OCI-LY7 (cell line): ENCODE data around the gene BMAL1. TPM values are rescaled to one million over a fixed set of nuclear protein-coding genes. Genes with fewer than 3 reads are reported as not detected.
"Not testable (repeated sequence)": the region's sequence is repeated elsewhere in the genome, so short reads cannot be mapped to it uniquely, and the experiment has no call there.

Experiments used
- BruUV-seq: library from RNA; stranded (reverse); fragments of 400-500 nt; replicated peaks from 2 replicates; lab custom pipeline; 2021; lab: Mats Ljungman, UMichigan
- CTCF ChIA-PET: fragments of 300-600 bp; sonication (Branson Sonifier 250); formaldehyde crosslinking; loops from one replicate; lab custom pipeline; 2022; ENCODE audit warnings: antibody characterized with exemption; ENCODE audit not compliant: unreplicated experiment; lab: Charles Lee
- POLR2A ChIA-PET: fragments of 300-600 bp; sonication (Branson Sonifier 250); formaldehyde crosslinking; loops from one replicate; lab custom pipeline; 2022; ENCODE audit warnings: antibody characterized with exemption; lab: Charles Lee
- DNase-seq: peaks from one replicate; pipeline ENCODE4 v3.0.0-alpha.2; 2015; ENCODE audit warnings: low spot score
- H2AFZ ChIP-seq: fragments of 200-600 bp; sonication (generic), shearing (Covaris generic); 2 replicates; pipeline ENCODE4 v1.6.1; 2014; ENCODE audit warnings: mild to moderate bottlenecking, antibody characterized with exemption, low read length, moderate library complexity
- H3K27ac ChIP-seq: fragments of 200-600 bp; sonication (generic); 2 replicates; pipeline ENCODE4 v1.5.1; 2014; ENCODE audit warnings: mixed run types, low read depth, mild to moderate bottlenecking, moderate library complexity, low read length, inconsistent platforms; ENCODE audit not compliant: poor library complexity, severe bottlenecking
- H3K36me3 ChIP-seq: fragments of 200-600 bp; sonication (generic); 2 replicates; pipeline ENCODE4 v1.6.1; 2014; ENCODE audit warnings: mild to moderate bottlenecking, antibody characterized with exemption, low read length, moderate library complexity, mixed read lengths; ENCODE audit not compliant: insufficient read depth
- H3K4me1 ChIP-seq: fragments of 200-600 bp; sonication (generic); 2 replicates; pipeline ENCODE4 v1.5.1; 2014; ENCODE audit warnings: mild to moderate bottlenecking, low read length; ENCODE audit not compliant: insufficient read depth, poor library complexity, severe bottlenecking
- H3K4me2 ChIP-seq: fragments of 200-600 bp; sonication (generic); 2 replicates; pipeline ENCODE4 v1.6.1; 2014; ENCODE audit warnings: mild to moderate bottlenecking, low read length
- H3K4me3 ChIP-seq: fragments of 200-600 bp; sonication (generic); 2 replicates; pipeline ENCODE4 v1.5.1; 2014; ENCODE audit warnings: mild to moderate bottlenecking, low read depth, low read length; ENCODE audit not compliant: poor library complexity, severe bottlenecking
- H3K79me2 ChIP-seq: fragments of 200-600 bp; sonication (generic); 2 replicates; pipeline ENCODE4 v1.6.1; 2016; ENCODE audit warnings: low read depth, mild to moderate bottlenecking, low read length, moderate library complexity, mixed read lengths; ENCODE audit not compliant: insufficient read depth
- H3K9me2 ChIP-seq: fragments of 200-600 bp; sonication (generic); 2 replicates; pipeline ENCODE4 v1.6.1; 2016; ENCODE audit warnings: mild to moderate bottlenecking, low read length, mixed read lengths; ENCODE audit not compliant: insufficient read depth
- H3K9me3 ChIP-seq: fragments of 200-600 bp; sonication (generic); 2 replicates; pipeline ENCODE4 v1.6.1; 2014; ENCODE audit warnings: mild to moderate bottlenecking, mixed run types, low read length, mixed read lengths
- H4K20me1 ChIP-seq: fragments of 200-600 bp; sonication (generic); 2 replicates; pipeline ENCODE4 v1.6.1; 2014; ENCODE audit warnings: mild to moderate bottlenecking, antibody characterized with exemption, low read length, moderate library complexity, mixed read lengths; ENCODE audit not compliant: insufficient read depth
- CTCF ChIP-seq: fragments of 200-600 bp; sonication (generic); conservative IDR thresholded peaks from 2 replicates; pipeline ENCODE4 v1.5.1; 2014; ENCODE audit warnings: mild to moderate bottlenecking, antibody characterized with exemption, low read length, moderate library complexity, mixed read lengths
- EZH2phosphoT487 ChIP-seq: fragments of 200-600 bp; sonication (generic); IDR thresholded peaks from 2 replicates; pipeline ENCODE4 v1.6.1; 2018; ENCODE audit warnings: low read depth, borderline replicate concordance, mild to moderate bottlenecking, mixed run types, antibody characterized with exemption, low read length, moderate library complexity, mixed read lengths
- intact Hi-C: fragments of 100-400 bp; cut with micrococcal nuclease; formaldehyde crosslinking; loops from one replicate; pipeline ENCODE4 v1.10.0; 2022; ENCODE audit not compliant: unreplicated experiment
- total RNA-seq, 2 experiments: library from RNA; depleted of rRNA in 1 of 2; stranded (reverse); fragments of >200 nt in 1 of 2; shearing (Covaris generic) in 1 of 2; gene quantifications; 2 replicates each; pipeline ENCODE4 v1.2.3, GENCODE V29; 2014 to 2022

BMAL1 gene
- total RNA-seq, 2 experiments from 2014 or later = not detected

GRCh38 chr11:13251966-13252365, 25.6 kb upstream of the BMAL1 start:
- no peak overlapping the region for H3K27ac ChIP-seq
- H3K9me3 ChIP-seq = no peaks in the 10 kb centered on the region
- H3K4me1 ChIP-seq = no peaks in the 10 kb centered on the region
- no peaks in the 10 kb centered on the region for H3K36me3 ChIP-seq
- CTCF ChIA-PET = interaction anchor here (0.5 to 0.6 kb wide), 3 partner anchors 131 to 330 kb away, joined by 3 to 5 read pairs (median 4); no protein-coding TSS in a partner anchor
- no peaks in the 10 kb centered on the region for H4K20me1 ChIP-seq
- no peaks in the 10 kb centered on the region for H3K9me2 ChIP-seq
- POLR2A ChIA-PET = no interaction called here
- no peak overlapping the region for H3K4me3 ChIP-seq
- H3K4me2 ChIP-seq = no peak overlapping the region
- no peak overlapping the region for H2AFZ ChIP-seq
- no TSS peak for BruUV-seq
- no peaks in the 10 kb centered on the region for H3K79me2 ChIP-seq
- DNase-seq = no peak
- intact Hi-C loops = no loop called here
- TF ChIP-seq CTCF (no peak), EZH2phosphoT487 (no peak)

- H3K4me2 ChIP-seq = no peak overlapping the region
- H4K20me1 ChIP-seq = no peaks in the 10 kb centered on the region
- BruUV-seq = no TSS peak
- no peaks in the 10 kb centered on the region for H3K36me3 ChIP-seq
- ChIA-PET CTCF (interaction anchor here (0.6 kb wide), 2 partner anchors 130 to 289 kb away, joined by 3 to 5 read pairs; no protein-coding TSS in a partner anchor), POLR2A (no interaction called here)
- TF ChIP-seq EZH2phosphoT487 (no peak), CTCF (no peak)
- no peaks in the 10 kb centered on the region for H3K4me1 ChIP-seq
- H2AFZ ChIP-seq = no peak overlapping the region
- no peak overlapping the region for H3K4me3 ChIP-seq
- DNase-seq = no peak
- H3K79me2 ChIP-seq = no peaks in the 10 kb centered on the region
- H3K9me3 ChIP-seq = no peaks in the 10 kb centered on the region
- intact Hi-C loops = no loop called here
- H3K9me2 ChIP-seq = no peaks in the 10 kb centered on the region
- H3K27ac ChIP-seq = no peak overlapping the region
These were observed 25.2 kb upstream of the BMAL1 start for GRCh38 chr11:13252438-13252837.

GRCh38 chr11:13256216-13256615, 21.4 kb upstream of the BMAL1 start:
- H3K79me2 ChIP-seq = no peaks in the 10 kb centered on the region
- H2AFZ ChIP-seq = no peak overlapping the region
- no peak for TF ChIP-seq EZH2phosphoT487
- no peak for TF ChIP-seq CTCF
- no peaks in the 10 kb centered on the region for H3K9me2 ChIP-seq
- ChIA-PET POLR2A (no interaction called here), CTCF (no interaction called here)
- intact Hi-C loops = no loop called here
- no peaks in the 10 kb centered on the region for H3K4me1 ChIP-seq
- H3K4me2 ChIP-seq = no peak overlapping the region
- H3K36me3 ChIP-seq = no peaks in the 10 kb centered on the region
- H3K27ac ChIP-seq = no peak overlapping the region
- no TSS peak for BruUV-seq
- no peaks in the 10 kb centered on the region for H4K20me1 ChIP-seq
- H3K9me3 ChIP-seq = no peaks in the 10 kb centered on the region
- H3K4me3 ChIP-seq = no peak overlapping the region
- DNase-seq = no peak

GRCh38 chr11:13258061-13258460, 19.5 kb upstream of the BMAL1 start:
- H3K4me1 ChIP-seq, H3K79me2 ChIP-seq, H3K27ac ChIP-seq, DNase-seq, H3K4me2 ChIP-seq, H4K20me1 ChIP-seq, intact Hi-C loops, H2AFZ ChIP-seq, H3K9me2 ChIP-seq, H3K4me3 ChIP-seq, CTCF ChIA-PET, H3K36me3 ChIP-seq, BruUV-seq, H3K9me3 ChIP-seq: not testable (repeated sequence)
- POLR2A ChIA-PET = interaction anchor here (0.7 kb wide), 1 partner anchor 457 kb away, joined by 3 read pairs; no protein-coding TSS in a partner anchor
